Nephron (organoid): ENCODE data around the gene ARHGEF40.

Experiments used
- H3K27ac Mint-ChIP-seq, 3 experiments: 2 replicates each; pipeline ENCODE4 v1.8.0; 2020; ENCODE audit warnings: mixed read lengths in 3 of 3, mild to moderate bottlenecking in 2 of 3, moderate library complexity in 1 of 3
- H3K27me3 Mint-ChIP-seq: 2 replicates; pipeline ENCODE4 v1.8.0; 2021; ENCODE audit warnings: low read depth, mild to moderate bottlenecking, moderate library complexity, mixed read lengths
- H3K36me3 Mint-ChIP-seq: 2 replicates; pipeline ENCODE4 v1.8.0; 2020; ENCODE audit warnings: low read depth, mixed read lengths
- H3K4me1 Mint-ChIP-seq: 2 replicates; pipeline ENCODE4 v1.8.0; 2020; ENCODE audit warnings: mixed read lengths
- H3K4me3 Mint-ChIP-seq, 3 experiments: 2 replicates each; pipeline ENCODE4 v1.8.0; 2020; ENCODE audit warnings: mild to moderate bottlenecking in 3 of 3, mixed read lengths in 3 of 3, moderate library complexity in 2 of 3
- H3K9me3 Mint-ChIP-seq: 2 replicates; pipeline ENCODE4 v1.8.0; 2020; ENCODE audit warnings: mixed read lengths
- CTCF ChIP-seq, 3 experiments: fragments of 200-600 bp; sonication (generic); IDR thresholded peaks; one replicate each; pipeline ENCODE4 v1.5.0; 2021; ENCODE audit warnings: antibody characterized with exemption in 3 of 3; ENCODE audit not compliant: unreplicated experiment in 3 of 3

The ARHGEF40 gene

GRCh38 chr14:21084998-21085853 lies 15.1 kb downstream of the ARHGEF40 start:
- peak overlapping the region; percentile 16 to 42 (median 22) for H3K27ac Mint-ChIP-seq
- H3K27me3 Mint-ChIP-seq = no peaks in the 10 kb centered on the region
- peaks cover 5% of the 10 kb centered on the region for H3K4me1 Mint-ChIP-seq
- no peaks in the 10 kb centered on the region for H3K9me3 Mint-ChIP-seq
- TF ChIP-seq CTCF (IDR thresholded peaks at IDR 0.05; ENCODE audit: unreplicated experiment in 3 of 3) = no peak
- peaks cover 78% of the 10 kb centered on the region for H3K36me3 Mint-ChIP-seq
- no peak overlapping the region for H3K4me3 Mint-ChIP-seq

- no peaks in the 10 kb centered on the region for H3K27me3 Mint-ChIP-seq
- H3K4me3 Mint-ChIP-seq = no peak overlapping the region
- H3K4me1 Mint-ChIP-seq = peaks cover 10% of the 10 kb centered on the region
- no peaks in the 10 kb centered on the region for H3K9me3 Mint-ChIP-seq
- peak overlapping the region; percentile 5 to 48 (median 9) for H3K27ac Mint-ChIP-seq
- no peak for TF ChIP-seq CTCF (IDR thresholded peaks at IDR 0.05; ENCODE audit: unreplicated experiment in 3 of 3)
- peaks cover 78% of the 10 kb centered on the region for H3K36me3 Mint-ChIP-seq
Measured at GRCh38 chr14:21086908-21087293, 16.8 kb downstream of the ARHGEF40 start.

DNA sequence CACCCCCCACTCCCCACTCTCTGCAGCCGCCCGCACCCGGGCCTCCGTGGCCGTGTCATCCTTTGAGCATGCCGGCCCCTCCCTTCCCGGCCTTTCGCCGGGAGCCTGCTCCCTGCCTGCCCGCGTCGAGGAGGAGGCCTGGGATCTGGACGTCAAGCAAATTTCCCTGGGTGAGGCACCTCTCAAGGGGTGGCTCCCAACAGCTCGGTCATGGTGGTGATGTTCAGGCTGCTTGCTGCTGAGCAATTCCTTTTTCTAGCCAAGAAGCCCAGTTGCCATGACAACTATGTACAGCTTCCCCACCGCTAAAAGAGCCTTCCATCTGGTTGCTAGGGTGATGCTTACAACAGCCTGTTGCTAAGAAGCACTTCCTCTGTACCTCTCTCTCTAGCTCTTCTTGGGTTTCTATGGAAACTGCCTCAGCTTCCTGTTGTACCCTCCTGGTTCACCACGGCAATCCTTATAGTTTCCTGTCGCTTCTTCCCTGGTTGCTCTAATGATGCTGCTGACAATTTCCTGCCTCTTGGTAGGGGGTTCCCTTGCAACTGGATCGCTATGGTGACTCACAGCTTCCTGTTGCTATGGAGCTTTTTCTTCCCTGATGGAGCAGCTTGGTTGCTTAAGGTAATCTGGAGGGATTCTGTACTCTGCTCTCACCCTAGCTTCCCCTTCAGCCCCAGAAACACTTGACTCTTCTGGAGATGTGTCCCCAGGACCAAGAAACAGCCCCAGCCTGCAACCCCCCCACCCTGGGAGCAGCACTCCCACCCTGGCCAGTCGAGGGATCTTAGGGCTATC lies 17.4 kb downstream of the ARHGEF40 start:
- no peak for TF ChIP-seq CTCF (IDR thresholded peaks at IDR 0.05; ENCODE audit: unreplicated experiment in 3 of 3)
- Mint-ChIP-seq H3K4me1 (peaks cover 12% of the 10 kb centered on the region), H3K36me3 (peaks cover 77% of the 10 kb centered on the region), H3K27me3 (no peaks in the 10 kb centered on the region), H3K27ac (peak overlapping the region; percentile 30 to 58 (median 38)), H3K9me3 (no peaks in the 10 kb centered on the region), H3K4me3 (no peak overlapping the region)

- Mint-ChIP-seq H3K27ac (peak overlapping the region in 1 of 3 experiments; percentile 32), H3K27me3 (no peaks in the 10 kb centered on the region), H3K4me1 (peaks cover 24% of the 10 kb centered on the region), H3K36me3 (peaks cover 71% of the 10 kb centered on the region), H3K9me3 (no peaks in the 10 kb centered on the region), H3K4me3 (no peak overlapping the region)
- TF ChIP-seq CTCF (IDR thresholded peaks at IDR 0.05; ENCODE audit: unreplicated experiment in 3 of 3) = no peak
Measured at GRCh38 chr14:21088687-21089086, 18.6 kb downstream of the ARHGEF40 start.

DNA sequence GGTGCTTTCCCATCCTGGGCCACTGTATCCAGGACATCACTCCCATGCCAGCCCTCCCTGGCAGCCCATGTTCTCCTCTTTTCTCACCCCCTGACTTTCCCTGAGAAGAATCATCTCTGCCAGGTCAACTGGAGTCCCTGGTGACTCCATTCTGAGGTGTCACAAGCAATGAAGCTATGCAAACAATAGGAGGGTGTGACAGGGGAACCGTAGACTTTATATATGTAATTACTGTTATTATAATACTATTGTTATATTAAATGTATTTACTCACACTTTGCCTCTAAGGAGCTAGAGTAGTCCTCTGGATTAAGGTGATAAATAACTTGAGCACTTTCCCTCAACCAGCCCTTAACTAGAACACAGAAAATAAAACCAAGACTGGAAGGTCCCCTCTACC lies 19.2 kb downstream of the ARHGEF40 start:
- Mint-ChIP-seq H3K9me3 (no peaks in the 10 kb centered on the region), H3K27ac (peak overlapping the region in 1 of 3 experiments; percentile 32), H3K4me3 (no peak overlapping the region), H3K27me3 (no peaks in the 10 kb centered on the region), H3K36me3 (peaks cover 68% of the 10 kb centered on the region), H3K4me1 (peaks cover 30% of the 10 kb centered on the region)
- TF ChIP-seq CTCF (IDR thresholded peaks at IDR 0.05; ENCODE audit: unreplicated experiment in 3 of 3) = no peak
